CD4-positive, alpha-beta memory T cell (primary cell): Measurements from ENCODE around the gene KLK4. TPM values are rescaled to one million over a fixed set of nuclear protein-coding genes. Genes with fewer than 3 reads are reported as not detected.

Source experiments
- CTCF ChIA-PET: fragments of 350-600 bp; sonication (Branson Sonifier 250); formaldehyde crosslinking; loops from one replicate; lab custom pipeline; 2021; ENCODE audit warnings: inconsistent platforms; ENCODE audit not compliant: partially characterized antibody; lab: Charles Lee
- POLR2A ChIA-PET: fragments of 350-600 bp; sonication (Branson Sonifier 250); formaldehyde crosslinking; loops from one replicate; lab custom pipeline; 2021; ENCODE audit not compliant: partially characterized antibody; lab: Charles Lee
- DNase-seq, 5 donors: peaks; one replicate each; pipeline versions ENCODE4 v3.0.0 to v3.0.0-alpha.2; 2020 to 2022; ENCODE audit warnings: mixed read lengths in 1 of 5
- H3K27ac ChIP-seq: one replicate; pipeline ENCODE4 v1.7.0; 2013; ENCODE audit warnings: low read depth, low read length
- H3K27me3 ChIP-seq: 2 replicates; pipeline ENCODE4 v1.7.0; 2013; ENCODE audit warnings: mild to moderate bottlenecking, low read length, moderate library complexity; ENCODE audit not compliant: insufficient read depth
- H3K36me3 ChIP-seq: 2 replicates; pipeline ENCODE4 v1.7.0; 2013; ENCODE audit warnings: mild to moderate bottlenecking, low read length, moderate library complexity; ENCODE audit not compliant: insufficient read depth
- H3K4me1 ChIP-seq: 2 replicates; pipeline ENCODE4 v1.7.0; 2013; ENCODE audit warnings: mild to moderate bottlenecking, low read length, moderate library complexity; ENCODE audit not compliant: insufficient read depth
- H3K4me3 ChIP-seq, 2 donors: one replicate each; pipeline ENCODE4 v1.7.0; 2013; ENCODE audit warnings: low read length in 2 of 2, mild to moderate bottlenecking in 1 of 2
- H3K9me3 ChIP-seq, 2 donors: one replicate each; pipeline ENCODE4 v1.7.0; 2013; ENCODE audit warnings: low read length in 2 of 2, control low read depth in 1 of 2; ENCODE audit not compliant: control insufficient read depth in 1 of 2
- H3K27ac Mint-ChIP-seq, 7 donors: one replicate each; pipeline ENCODE4 v1.8.0; 2020 to 2021; ENCODE audit warnings: mixed read lengths in 7 of 7, mild to moderate bottlenecking in 6 of 7, inconsistent platforms in 3 of 7, moderate library complexity in 3 of 7
- H3K27me3 Mint-ChIP-seq, 2 donors: one replicate each; pipeline ENCODE4 v1.8.0; 2020 to 2021; ENCODE audit warnings: mixed read lengths in 2 of 2
- H3K36me3 Mint-ChIP-seq, 2 donors: one replicate each; pipeline ENCODE4 v1.8.0; 2020 to 2021; ENCODE audit warnings: mixed read lengths in 2 of 2, inconsistent platforms in 1 of 2, mild to moderate bottlenecking in 1 of 2
- H3K4me1 Mint-ChIP-seq, 4 donors: one replicate each; pipeline ENCODE4 v1.8.0; 2020 to 2021; ENCODE audit warnings: mixed read lengths in 4 of 4, mild to moderate bottlenecking in 1 of 4
- H3K4me3 Mint-ChIP-seq, 8 donors: one replicate each; pipeline ENCODE4 v1.8.0; 2020 to 2021; ENCODE audit warnings: mixed read lengths in 8 of 8, mild to moderate bottlenecking in 7 of 8, moderate library complexity in 6 of 8, inconsistent platforms in 3 of 8
- H3K9me3 Mint-ChIP-seq, 8 donors: one replicate each; pipeline ENCODE4 v1.8.0; 2020 to 2021; ENCODE audit warnings: mixed read lengths in 8 of 8, mild to moderate bottlenecking in 5 of 8, inconsistent platforms in 3 of 8, moderate library complexity in 1 of 8
- intact Hi-C: fragments of 100-400 bp; cut with micrococcal nuclease; formaldehyde crosslinking; loops from one replicate; pipeline ENCODE4 v1.15.1; 2023
- polyA plus RNA-seq, 2 donors: library from polyadenylated mRNA; unstranded; fragments of 300-500 nt; fragmentation: Illumina TruSeq; gene quantifications; one replicate each; pipeline ENCODE4 v1.2.3, GENCODE V29; 2021
- total RNA-seq, 2 experiments: library from RNA; stranded (reverse); gene quantifications; one replicate each; pipeline ENCODE4 v1.2.3, GENCODE V29; 2021

Gene KLK4
- total and polyA plus RNA-seq, 4 experiments from 2014 or later = not detected

DNA sequence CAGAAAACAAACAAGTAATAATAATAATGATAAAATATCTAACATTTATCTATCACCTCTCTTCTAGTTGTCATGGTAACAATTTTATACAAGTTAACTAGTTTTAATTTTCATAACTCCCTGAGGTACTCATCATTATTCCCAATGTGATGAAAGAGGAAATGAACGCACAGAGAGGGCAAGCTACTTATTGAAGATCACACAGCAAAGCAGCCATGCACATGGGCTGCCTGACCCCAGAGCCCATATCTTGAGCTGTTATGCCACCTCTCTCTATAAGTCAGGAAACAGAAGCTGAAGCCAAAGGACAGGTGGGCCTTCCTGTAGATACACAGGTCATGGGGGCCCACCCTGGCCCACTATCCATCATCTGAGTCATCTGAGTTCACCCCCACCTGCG lies 4.9 kb upstream of the KLK4 start:
- Histone ChIP-seq H3K36me3 (no peaks in the 10 kb centered on the region), H3K27me3 (no peaks in the 10 kb centered on the region), H3K9me3 (no peaks in the 10 kb centered on the region), H3K27ac (no peak overlapping the region), H3K4me1 (no peaks in the 10 kb centered on the region), H3K4me3 (no peak overlapping the region)
- Mint-ChIP-seq H3K27me3 (peaks cover 28 to 36% of the 10 kb centered on the region in 2 donors), H3K4me1 (peaks cover 0 to 1% (median 0%) of the 10 kb centered on the region in 4 donors), H3K9me3 (peaks cover 0 to 2% (median 0%) of the 10 kb centered on the region in 8 donors), H3K27ac (peak overlapping the region in 1 of 7 donors; percentile 41), H3K36me3 (no peaks in the 10 kb centered on the region), H3K4me3 (no peak overlapping the region)
- intact Hi-C loops = no loop called here
- ChIA-PET POLR2A (no interaction called here), CTCF (no interaction called here)
- DNase-seq = no peak

- Histone ChIP-seq H3K4me1 (peaks cover 6% of the 10 kb centered on the region), H3K36me3 (no peaks in the 10 kb centered on the region), H3K27ac (no peak overlapping the region), H3K9me3 (no peaks in the 10 kb centered on the region), H3K27me3 (peaks cover 9% of the 10 kb centered on the region), H3K4me3 (no peak overlapping the region)
- H3K9me3 Mint-ChIP-seq = no peaks in the 10 kb centered on the region
- DNase-seq = no peak
- peaks cover 0 to 12% (median 3%) of the 10 kb centered on the region in 4 donors for H3K4me1 Mint-ChIP-seq
- H3K36me3 Mint-ChIP-seq = no peaks in the 10 kb centered on the region
- CTCF ChIA-PET = interaction anchor here (0.9 kb wide), 1 partner anchor 9 kb away, joined by 3 read pairs; no protein-coding TSS in a partner anchor
- H3K4me3 Mint-ChIP-seq = no peak overlapping the region
- no peak overlapping the region for H3K27ac Mint-ChIP-seq
- POLR2A ChIA-PET = no interaction called here
- intact Hi-C loops = no loop called here
- H3K27me3 Mint-ChIP-seq = peaks cover 43 to 45% of the 10 kb centered on the region in 2 donors
Measured at GRCh38 chr19:50912727-50913716, 1.8 kb upstream of the KLK4 start.

GRCh38 chr19:50912102-50912599 lies 956 bp upstream of the KLK4 start:
- Histone ChIP-seq H3K4me3 (no peak overlapping the region), H3K27ac (no peak overlapping the region), H3K36me3 (no peaks in the 10 kb centered on the region), H3K9me3 (no peaks in the 10 kb centered on the region), H3K27me3 (peaks cover 11% of the 10 kb centered on the region), H3K4me1 (peaks cover 6% of the 10 kb centered on the region)
- intact Hi-C loops = no loop called here
- no peak overlapping the region for H3K27ac Mint-ChIP-seq
- H3K27me3 Mint-ChIP-seq = peaks cover 44 to 46% of the 10 kb centered on the region in 2 donors
- POLR2A ChIA-PET = no interaction called here
- H3K4me1 Mint-ChIP-seq = peaks cover 0 to 12% (median 3%) of the 10 kb centered on the region in 4 donors
- CTCF ChIA-PET = interaction anchor here (0.9 kb wide), 1 partner anchor 10 kb away, joined by 3 read pairs; no protein-coding TSS in a partner anchor
- no peak overlapping the region for H3K4me3 Mint-ChIP-seq
- no peak for DNase-seq
- no peaks in the 10 kb centered on the region for H3K36me3 Mint-ChIP-seq
- H3K9me3 Mint-ChIP-seq = no peaks in the 10 kb centered on the region

DNA sequence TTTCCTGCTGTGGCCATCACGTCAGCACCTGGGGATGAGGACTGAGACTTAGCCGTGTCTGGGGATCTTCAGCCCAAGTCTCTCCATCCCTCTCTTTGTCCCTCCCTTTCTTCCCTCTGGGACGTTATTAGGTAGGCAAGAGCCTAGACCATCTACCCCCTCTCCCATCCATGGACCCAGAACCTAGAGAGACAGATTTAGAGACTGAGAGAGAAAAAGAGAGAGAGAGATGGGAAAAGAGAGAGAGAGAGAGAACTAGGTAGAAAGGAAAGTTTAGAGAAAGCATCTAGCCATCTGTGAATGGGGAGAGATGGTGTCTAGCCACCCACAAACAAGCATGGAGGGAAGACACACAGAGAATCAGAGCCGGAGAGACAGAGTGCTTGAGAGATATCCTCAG lies 473 bp downstream of the KLK4 start:
- no peak for DNase-seq
- H3K36me3 ChIP-seq = no peaks in the 10 kb centered on the region
- H3K27ac ChIP-seq = no peak overlapping the region
- POLR2A ChIA-PET = no interaction called here
- no peaks in the 10 kb centered on the region for H3K9me3 Mint-ChIP-seq
- H3K27me3 Mint-ChIP-seq = peaks cover 45 to 50% of the 10 kb centered on the region in 2 donors
- H3K36me3 Mint-ChIP-seq = no peaks in the 10 kb centered on the region
- H3K4me3 Mint-ChIP-seq = no peak overlapping the region
- peak overlapping the region in 1 of 7 donors; percentile 10 for H3K27ac Mint-ChIP-seq
- no peaks in the 10 kb centered on the region for H3K9me3 ChIP-seq
- peaks cover 6% of the 10 kb centered on the region for H3K4me1 ChIP-seq
- peaks cover 0 to 12% (median 3%) of the 10 kb centered on the region in 4 donors for H3K4me1 Mint-ChIP-seq
- intact Hi-C loops = no loop called here
- peaks cover 11% of the 10 kb centered on the region for H3K27me3 ChIP-seq
- CTCF ChIA-PET = no interaction called here
- no peak overlapping the region for H3K4me3 ChIP-seq

GRCh38 chr19:50909240-50910070 lies 1.7 kb downstream of the KLK4 start:
- peaks cover 11% of the 10 kb centered on the region for H3K27me3 ChIP-seq
- no peak overlapping the region for H3K4me3 ChIP-seq
- H3K4me1 Mint-ChIP-seq = peaks cover 0 to 12% (median 3%) of the 10 kb centered on the region in 4 donors
- no peaks in the 10 kb centered on the region for H3K36me3 ChIP-seq
- H3K27ac ChIP-seq = no peak overlapping the region
- peak overlapping the region in 5 of 8 donors; percentile 15 to 61 (median 50) for H3K4me3 Mint-ChIP-seq
- H3K36me3 Mint-ChIP-seq = no peaks in the 10 kb centered on the region
- CTCF ChIA-PET = interaction anchor here (1.9 kb wide), 1 partner anchor 13 kb away, joined by 5 read pairs; no protein-coding TSS in a partner anchor
- no peak overlapping the region for H3K27ac Mint-ChIP-seq
- POLR2A ChIA-PET = no interaction called here
- no peaks in the 10 kb centered on the region for H3K9me3 ChIP-seq
- DNase-seq = no peak
- H3K27me3 Mint-ChIP-seq = peaks cover 46 to 55% of the 10 kb centered on the region in 2 donors
- intact Hi-C loops = no loop called here
- no peaks in the 10 kb centered on the region for H3K9me3 Mint-ChIP-seq
- H3K4me1 ChIP-seq = peaks cover 6% of the 10 kb centered on the region

DNA sequence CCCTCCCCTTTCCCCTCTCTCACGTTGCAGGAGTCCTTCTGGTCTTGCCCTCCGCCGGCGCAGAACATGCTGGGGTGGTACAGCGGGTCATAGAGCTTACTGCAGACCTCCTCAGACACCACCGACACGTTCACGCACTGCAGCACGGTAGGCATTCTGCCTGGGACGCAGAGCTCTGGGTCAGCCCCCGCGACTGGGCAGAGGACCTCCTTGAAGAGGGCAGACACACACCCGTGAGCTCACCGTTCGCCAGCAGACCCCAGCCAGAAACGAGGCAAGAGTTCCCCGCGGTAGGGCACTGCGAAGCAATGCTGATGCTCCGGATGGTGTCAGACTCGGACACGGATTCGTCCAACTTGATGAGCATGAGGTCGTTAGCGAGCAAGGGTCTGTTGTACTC lies 2.9 kb downstream of the KLK4 start:
- H3K27ac Mint-ChIP-seq = no peak overlapping the region
- peaks cover 48 to 55% of the 10 kb centered on the region in 2 donors for H3K27me3 Mint-ChIP-seq
- no peak overlapping the region for H3K27ac ChIP-seq
- H3K4me1 ChIP-seq = peaks cover 6% of the 10 kb centered on the region
- no peaks in the 10 kb centered on the region for H3K36me3 Mint-ChIP-seq
- H3K4me3 ChIP-seq = no peak overlapping the region
- peak overlapping the region in 1 of 8 donors; percentile 50 for H3K4me3 Mint-ChIP-seq
- no peaks in the 10 kb centered on the region for H3K9me3 Mint-ChIP-seq
- ChIA-PET POLR2A (no interaction called here), CTCF (interaction anchor here (1.9 kb wide), 1 partner anchor 14 kb away, joined by 5 read pairs; no protein-coding TSS in a partner anchor)
- intact Hi-C loops = no loop called here
- no peaks in the 10 kb centered on the region for H3K36me3 ChIP-seq
- H3K9me3 ChIP-seq = no peaks in the 10 kb centered on the region
- peaks cover 0 to 12% (median 3%) of the 10 kb centered on the region in 4 donors for H3K4me1 Mint-ChIP-seq
- DNase-seq = no peak
- H3K27me3 ChIP-seq = peaks cover 11% of the 10 kb centered on the region
